GM12878 (cell line): ENCODE data around the gene IFIH1. TPM values are rescaled to one million over a fixed set of nuclear protein-coding genes. Genes with fewer than 3 reads are reported as not detected.

ENCODE experiments used
- ATAC-seq: fragments of 200-7000 bp; cut with Tn5 transposase; 3 replicates; pipeline ENCODE4 v1.9.1; 2020; ENCODE audit warnings: mild to moderate bottlenecking, moderate library complexity
- BruUV-seq: library from RNA; stranded (reverse); fragments of 400-500 nt; replicated peaks from 2 replicates; lab custom pipeline; 2021; lab: Mats Ljungman, UMichigan
- CTCF ChIA-PET: fragments of 300-600 bp; sonication (Branson Sonifier 250); formaldehyde crosslinking; extraction: SDS; loops from one replicate; lab custom pipeline; 2021; ENCODE audit warnings: inconsistent platforms; lab: Yijun Ruan, JAX
- POLR2A ChIA-PET: fragments of 350-600 bp; formaldehyde crosslinking; extraction: SDS; loops from one replicate; lab custom pipeline; 2021; ENCODE audit warnings: inconsistent platforms; lab: Charles Lee
- RAD21 ChIA-PET: fragments of 300-600 bp; sonication (Branson Sonifier 250); formaldehyde crosslinking; loops from one replicate; lab custom pipeline; 2023; ENCODE audit warnings: antibody characterized with exemption; ENCODE audit not compliant: unreplicated experiment; lab: Charles Lee
- SMC1A ChIA-PET: fragments of 300-600 bp; sonication (Branson Sonifier 250); formaldehyde crosslinking; loops from one replicate; lab custom pipeline; 2023; ENCODE audit not compliant: unreplicated experiment, uncharacterized antibody; lab: Charles Lee
- DNase-seq: peaks from one replicate; pipeline ENCODE4 v3.0.0-alpha.2; 2011; ENCODE audit warnings: low read depth, low spot score
- FAIRE-seq: peaks from 3 replicates; lab custom pipeline; 2011; peaks lifted over from hg19 to GRCh38; lab: Jason Lieb, UNC
- H2AFZ ChIP-seq: 2 replicates; pipeline ENCODE4 v1.6.0; 2011; ENCODE audit warnings: low read depth, low read length, control low read depth; ENCODE audit not compliant: control insufficient read depth
- H3K27ac ChIP-seq: 2 replicates; pipeline ENCODE4 v1.5.1; 2011; ENCODE audit warnings: control low read depth; ENCODE audit not compliant: control insufficient read depth, insufficient read depth
- H3K27me3 ChIP-seq, 2 experiments: replicated peaks in 1 of 2; 2 replicates each; pipeline versions ENCODE4 v1.6.0 to v1.6.1; 2011; ENCODE audit warnings: low read length in 1 of 2; ENCODE audit not compliant: control insufficient read depth in 2 of 2, insufficient read depth in 2 of 2
- H3K36me3 ChIP-seq, 2 experiments: 2 replicates each; pipeline ENCODE4 v1.5.1; 2011; ENCODE audit warnings: low read length in 1 of 2; ENCODE audit not compliant: control insufficient read depth in 2 of 2, insufficient read depth in 2 of 2
- H3K4me1 ChIP-seq: 2 replicates; pipeline ENCODE4 v1.6.1; 2011; ENCODE audit warnings: mild to moderate bottlenecking, low read length, moderate library complexity, mixed read lengths; ENCODE audit not compliant: control insufficient read depth, insufficient read depth
- H3K4me2 ChIP-seq: 2 replicates; pipeline ENCODE4 v1.6.0; 2011; ENCODE audit warnings: control low read depth; ENCODE audit not compliant: control insufficient read depth, insufficient read depth
- H3K4me3 ChIP-seq: fragments of 200-600 bp; sonication (generic); 2 replicates; pipeline ENCODE4 v1.5.1; 2016
- H3K79me2 ChIP-seq: 2 replicates; pipeline ENCODE4 v1.6.0; 2011; ENCODE audit warnings: low read length; ENCODE audit not compliant: control insufficient read depth, insufficient read depth
- H3K9ac ChIP-seq: 2 replicates; pipeline ENCODE4 v1.8.0; 2011; ENCODE audit warnings: low read length, control low read depth, mixed read lengths; ENCODE audit not compliant: control insufficient read depth, insufficient read depth
- H3K9me3 ChIP-seq: replicated peaks from 3 replicates; pipeline ENCODE4 v1.5.1; 2011; ENCODE audit warnings: mild to moderate bottlenecking, low read length; ENCODE audit not compliant: control insufficient read depth, insufficient read depth
- H4K20me1 ChIP-seq: 2 replicates; pipeline ENCODE4 v1.6.0; 2011; ENCODE audit not compliant: control insufficient read depth, insufficient read depth
- ATF2 ChIP-seq: IDR thresholded peaks from 2 replicates; pipeline ENCODE4 v1.6.1; 2012; ENCODE audit warnings: low read length, inconsistent platforms
- MLLT1 ChIP-seq: fragments of 450-650 bp; IDR thresholded peaks from 2 replicates; pipeline ENCODE4 v1.6.1; 2016; ENCODE audit warnings: mild to moderate bottlenecking
- RELB ChIP-seq: fragments of 450-650 bp; IDR thresholded peaks from 2 replicates; pipeline ENCODE4 v1.6.1; 2017; ENCODE audit warnings: low read depth, mild to moderate bottlenecking, moderate library complexity
- REST ChIP-seq: IDR thresholded peaks from 2 replicates; pipeline ENCODE4 v1.6.1; 2012; ENCODE audit warnings: mild to moderate bottlenecking, low read depth, low read length
- RUNX3 ChIP-seq: IDR thresholded peaks from 2 replicates; pipeline ENCODE4 v1.6.1; 2012; ENCODE audit warnings: low read length, inconsistent platforms
- WRNIP1 ChIP-seq: IDR thresholded peaks from 2 replicates; pipeline ENCODE4 v1.6.1; 2011; ENCODE audit warnings: low read depth, low read length, improper control_type of control experiment, borderline replicate concordance
- YBX1 ChIP-seq: fragments of 450-650 bp; IDR thresholded peaks from 2 replicates; pipeline ENCODE4 v1.6.1; 2016; ENCODE audit warnings: antibody characterized with exemption
- WGBS: methylation state at CpG from one replicate; pipeline ENCODE4 v1.1.6; 2016; ENCODE audit warnings: low lambda C conversion rate; ENCODE audit not compliant: insufficient replicate concordance, insufficient coverage; ENCODE audit errors: missing lambda C conversion rate; 5-methylcytosine and 5-hydroxymethylcytosine counted together
- in situ Hi-C: fragments of 300-500 bp; cut with MboI; formaldehyde crosslinking; loops from 9 replicates; pipeline ENCODE4 v1.14.3; 2018; ENCODE audit warnings: mixed read lengths
- intact Hi-C: fragments of 100-400 bp; cut with micrococcal nuclease; formaldehyde crosslinking; loops from one replicate; pipeline ENCODE4 v1.14.2; 2022; ENCODE audit not compliant: unreplicated experiment
- polyA plus RNA-seq, 11 experiments: library from polyadenylated mRNA; depleted of rRNA in 4 of 11; unstranded in 6 of 11; stranded (reverse) in 5 of 11; fragments of >200 nt; fragmentation: Nextera tagmentation in 4 of 11; fragmentation: Illumina TruSeq in 1 of 11; extraction: Ambion mirVana in 4 of 11; extraction: Trizol in 1 of 11; gene quantifications; 1 replicate in 1 of 11; 2 replicates in 10 of 11; pipeline versions ENCODE4 v1.2.1 to v1.2.3, GENCODE V29; 2011 to 2016; ENCODE audit warnings: inconsistent platforms in 2 of 11, missing spikeins in 2 of 11, low read depth in 1 of 11
- total RNA-seq, 4 experiments: library from RNA; depleted of rRNA in 3 of 4; stranded (reverse); fragments of >200 nt in 3 of 4; fragmentation: Illumina TruSeq in 1 of 4; extraction: Trizol in 1 of 4; gene quantifications; 2 replicates each; pipeline versions ENCODE4 v1.2.1 to v1.2.3, GENCODE V29; 2013 to 2021

IFIH1 gene
- total and polyA plus RNA-seq, 10 of the 15 experiments (the other 5 are each of a cell fraction or from before 2014, with no cell fraction given), result 12.5 to 40.9 (median 28.8) TPM

GRCh38 chr2:162317861-162318327, 590 bp downstream of the IFIH1 start:
- WGBS, result under 1% methylated on average over 16 of the region's 16 CpGs
- no peak for DNase-seq
- FAIRE-seq, result no peak
- in situ Hi-C loops (loop anchor here (25.0 kb wide), 1 partner anchor 931 kb away; no protein-coding TSS in a partner anchor), intact Hi-C loops (loop anchor here (2.0 to 10.0 kb wide), 7 partner anchors 25 to 1153 kb away; partner anchors contain the start of genes PSMD14 and TANK)
- Histone ChIP-seq H3K9me3 (no peaks in the 10 kb centered on the region), H3K4me1 (no peaks in the 10 kb centered on the region), H3K27me3 (no peaks in the 10 kb centered on the region), H3K4me2 (peak overlapping the region; percentile 92), H2AFZ (peak overlapping the region; percentile 93), H3K4me3 (peak overlapping the region; percentile 90), H3K27ac (peak overlapping the region; percentile 98), H4K20me1 (no peaks in the 10 kb centered on the region), H3K79me2 (peaks cover 88% of the 10 kb centered on the region), H3K9ac (peak overlapping the region; percentile 97), H3K36me3 (peaks cover 0 to 3% of the 10 kb centered on the region in 2 experiments; a peak in 1 of 4 replicates)
- BruUV-seq, result TSS peak; percentile 53
- TF ChIP-seq RUNX3 (no peak), YBX1 (no peak), MLLT1 (peak; percentile 55; the same call in 1 of the 2 replicates), REST (peak; percentile 20; the same call in 1 of the 2 replicates), WRNIP1 (peak; percentile 90; the same call in 1 of the 2 replicates), RELB (0 out of 2 replicates have a peak, but pooled peaks have one; percentile 4), ATF2 (no peak)
- ChIA-PET RAD21 (interaction anchor here (1.1 to 4.1 kb wide), 5 partner anchors 9 to 20 kb away, joined by 3 to 33 read pairs (median 5); no protein-coding TSS in a partner anchor), POLR2A (interaction anchor here (0.5 to 2.2 kb wide), 5 partner anchors 9 to 443 kb away, joined by 3 to 9 read pairs (median 4); partner anchors contain the start of gene GCA), CTCF (interaction anchor here (1.0 to 5.8 kb wide), 9 partner anchors 9 to 164 kb away, joined by 3 to 55 read pairs (median 13); partner anchors contain the start of gene GCA), SMC1A (interaction anchor here (0.7 to 2.8 kb wide), 8 partner anchors 11 to 46 kb away, joined by 3 to 15 read pairs (median 10); partner anchors contain the start of gene GCA)
- peak; percentile 1 for ATAC-seq
